Stimulated activated CD4-positive, alpha-beta T cell treated with anti-CD3 and anti-CD28 coated beads, Interleukin-12 subunit alpha, Interleukin-12 subunit beta, amount 100 ng/mL, for 48 hours (primary cell): ENCODE results near the gene SPSB4.

Experiments used
- DNase-seq, 3 donors: peaks; one replicate each; pipeline ENCODE4 v3.0.0-alpha.2; 2020; ENCODE audit warnings: low read depth in 2 of 3, low spot score in 1 of 3

Gene SPSB4

DNA sequence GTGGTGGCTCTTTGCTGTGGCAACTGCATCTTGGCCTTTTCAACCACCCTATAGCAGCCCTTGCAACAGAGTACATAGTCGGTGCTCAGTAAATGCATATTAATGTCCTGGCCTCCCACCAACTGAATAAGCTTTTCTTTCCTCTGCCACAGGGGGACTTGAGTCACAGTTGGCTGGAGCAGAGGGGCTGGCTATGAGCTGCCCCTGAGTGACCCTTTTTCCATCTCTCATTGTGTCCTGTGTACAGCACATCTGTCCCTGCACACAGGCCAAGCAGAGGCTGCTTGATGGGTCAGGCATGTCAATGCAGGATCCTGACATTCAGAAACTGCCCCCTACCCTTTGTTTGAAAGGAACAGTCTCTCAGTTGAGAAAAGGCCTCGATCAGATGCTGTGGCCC, 22.4 kb downstream of the SPSB4 start:
- DNase-seq = no peak

DNA sequence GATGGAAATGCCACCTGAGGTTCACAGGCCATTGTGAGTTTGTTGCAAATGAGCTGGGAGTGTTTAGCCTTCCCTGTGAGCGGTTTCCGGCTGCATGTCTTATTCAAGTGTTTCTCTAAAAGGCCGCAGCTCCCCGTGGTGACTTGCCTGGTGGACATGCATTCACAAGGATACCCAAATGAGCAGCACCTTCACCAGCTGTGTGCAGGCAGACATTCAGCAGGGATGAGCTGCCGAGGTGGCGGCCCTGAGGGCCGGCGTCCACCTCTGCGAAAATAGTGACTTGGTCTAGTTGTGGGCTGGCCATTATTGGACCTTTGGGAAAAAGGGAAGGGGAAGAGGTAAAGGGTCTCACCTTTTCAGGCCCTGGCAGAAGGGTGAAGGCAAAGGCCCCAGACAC, 23.4 kb downstream of the SPSB4 start:
- no peak for DNase-seq

DNA sequence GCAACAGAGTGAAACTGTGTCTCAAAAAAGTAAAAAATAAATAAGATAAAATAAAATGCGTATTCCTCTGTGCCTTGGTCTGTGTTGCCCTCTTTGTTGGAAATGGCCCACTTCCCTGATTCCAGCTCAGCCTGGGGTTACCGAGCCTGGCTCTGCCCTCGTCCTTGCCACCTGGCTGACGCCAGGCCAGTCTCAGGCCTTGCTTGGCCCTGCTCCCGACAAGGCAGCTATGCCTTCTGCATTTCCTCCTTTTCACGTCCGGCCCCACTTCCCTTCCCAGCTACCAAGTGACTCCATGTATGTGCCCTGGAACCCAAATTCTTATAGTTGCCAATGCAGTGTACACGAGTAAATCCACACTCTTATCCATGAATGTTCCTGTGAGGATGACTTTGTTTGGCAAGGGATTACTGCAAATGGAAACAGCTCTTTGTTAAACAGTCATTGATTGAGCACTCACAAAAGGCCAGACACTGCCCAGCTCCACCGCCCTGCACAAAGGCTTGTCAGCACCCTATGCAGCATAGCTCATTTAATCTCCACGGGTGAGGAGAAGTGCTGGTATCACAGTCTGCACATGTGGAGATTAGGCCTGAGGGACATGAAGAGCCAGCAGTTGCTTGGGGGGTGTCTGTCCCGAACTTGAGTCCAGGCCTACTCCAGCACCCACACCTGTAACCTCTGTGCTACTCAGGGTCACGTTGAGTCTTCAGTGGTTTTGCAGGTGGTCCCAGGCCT, 25.1 kb downstream of the SPSB4 start:
- no peak for DNase-seq

DNA sequence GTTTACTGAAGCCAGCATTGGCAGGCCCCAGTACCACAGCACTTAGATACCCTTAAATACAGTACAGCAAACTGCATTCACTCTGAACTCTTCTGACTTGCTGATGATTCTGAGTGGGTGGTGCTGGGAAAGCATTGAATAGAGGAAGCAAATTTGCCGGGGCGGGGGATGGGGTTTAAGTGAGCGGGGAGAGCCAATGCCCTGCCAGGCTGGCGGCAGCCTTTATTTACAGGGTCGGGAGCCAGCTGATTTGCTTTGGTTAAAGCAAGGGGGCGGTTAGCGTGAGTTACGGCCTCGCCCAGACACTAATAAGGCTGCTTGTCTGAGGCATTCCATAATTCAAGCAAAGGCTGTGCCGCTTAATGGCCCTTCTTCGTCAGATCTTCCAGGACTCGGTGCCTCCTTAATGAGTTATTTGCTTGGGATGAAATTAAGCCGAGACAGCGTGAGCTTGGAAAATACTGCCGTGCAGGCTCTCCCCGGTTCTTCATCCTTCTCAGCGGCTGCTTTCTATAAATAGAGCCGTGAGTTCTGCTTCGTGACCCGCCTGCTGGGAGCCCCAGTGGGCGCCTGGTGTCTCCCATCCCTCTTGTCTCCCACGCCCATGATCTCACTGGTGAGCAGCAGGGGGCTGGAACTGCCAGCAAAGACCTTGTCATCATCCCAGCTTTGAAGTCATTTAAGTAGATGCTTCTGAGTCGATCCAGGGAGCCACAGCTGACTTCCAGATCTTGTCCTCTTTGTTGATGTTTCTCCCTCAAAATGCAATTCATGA, 25.8 kb downstream of the SPSB4 start:
- DNase-seq = no peak

- DNase-seq = no peak
Observed at GRCh38 chr3:141077631-141078030, 26.5 kb downstream of the SPSB4 start.

DNA sequence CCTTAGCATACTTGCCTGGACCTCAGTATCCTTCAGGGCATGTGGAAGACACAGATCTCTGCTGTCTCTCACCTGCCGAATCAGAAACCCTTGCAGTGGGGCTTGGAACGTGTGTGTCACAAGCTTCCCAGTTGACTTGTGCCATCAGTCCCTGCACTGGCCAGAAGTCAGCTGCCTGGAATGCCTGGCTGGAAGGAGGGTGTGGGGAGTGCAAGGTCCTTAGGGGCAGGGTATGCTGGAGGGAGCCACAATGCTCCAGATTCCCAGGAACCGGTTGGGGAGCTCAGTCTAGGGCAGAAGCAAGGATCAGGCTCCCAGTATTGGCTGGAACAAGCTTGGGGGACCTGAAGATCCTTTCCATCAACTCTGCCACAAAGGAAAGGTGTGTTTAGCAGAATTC, 27.1 kb downstream of the SPSB4 start:
- no peak for DNase-seq

DNA sequence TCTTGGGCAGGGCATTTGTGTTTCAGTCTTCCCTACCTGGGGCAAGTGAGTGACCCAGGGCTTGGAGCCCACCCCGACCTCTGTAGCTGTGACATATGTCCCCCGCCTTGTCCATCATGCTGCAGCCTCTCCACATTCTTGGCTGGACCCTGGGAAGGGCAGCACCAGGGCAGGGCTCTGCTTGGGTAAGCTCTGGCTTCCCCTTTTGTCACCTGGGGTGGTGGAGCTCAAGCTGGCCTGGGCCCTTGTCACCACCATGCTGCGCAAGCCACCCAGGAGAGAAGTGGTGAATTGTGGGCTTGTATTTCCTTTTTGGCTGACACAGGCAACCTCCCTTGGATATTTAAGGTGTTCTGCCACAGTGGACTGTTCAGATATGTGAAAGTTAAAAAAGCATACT, 29.3 kb downstream of the SPSB4 start:
- DNase-seq = no peak

- no peak for DNase-seq
Observed at GRCh38 chr3:141081141-141081795, 30.1 kb downstream of the SPSB4 start.

DNA sequence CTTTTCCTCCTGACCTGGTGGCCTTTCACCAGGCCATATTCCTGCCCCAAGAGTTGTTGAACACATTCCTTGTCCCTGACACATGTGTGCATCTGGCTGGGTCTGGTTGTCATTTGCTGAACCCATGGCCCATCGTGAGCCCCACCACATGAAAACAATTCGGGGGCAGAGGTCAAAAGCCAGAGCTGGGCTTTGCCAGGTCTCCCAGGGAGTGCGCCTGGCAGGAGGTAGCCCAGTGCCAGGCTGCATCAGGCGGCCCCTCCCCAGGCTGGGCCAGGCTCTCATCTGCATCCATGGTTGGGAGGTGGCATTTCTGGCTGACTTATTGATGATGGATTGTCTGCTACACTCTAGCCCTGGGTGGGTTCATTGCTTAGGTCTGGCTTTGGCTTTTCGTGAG, 30.9 kb downstream of the SPSB4 start:
- DNase-seq = no peak

GRCh38 chr3:141083226-141083625, 32.1 kb downstream of the SPSB4 start:
- no peak for DNase-seq

- DNase-seq = no peak
Observed at GRCh38 chr3:141083836-141084649, 32.9 kb downstream of the SPSB4 start.

DNA sequence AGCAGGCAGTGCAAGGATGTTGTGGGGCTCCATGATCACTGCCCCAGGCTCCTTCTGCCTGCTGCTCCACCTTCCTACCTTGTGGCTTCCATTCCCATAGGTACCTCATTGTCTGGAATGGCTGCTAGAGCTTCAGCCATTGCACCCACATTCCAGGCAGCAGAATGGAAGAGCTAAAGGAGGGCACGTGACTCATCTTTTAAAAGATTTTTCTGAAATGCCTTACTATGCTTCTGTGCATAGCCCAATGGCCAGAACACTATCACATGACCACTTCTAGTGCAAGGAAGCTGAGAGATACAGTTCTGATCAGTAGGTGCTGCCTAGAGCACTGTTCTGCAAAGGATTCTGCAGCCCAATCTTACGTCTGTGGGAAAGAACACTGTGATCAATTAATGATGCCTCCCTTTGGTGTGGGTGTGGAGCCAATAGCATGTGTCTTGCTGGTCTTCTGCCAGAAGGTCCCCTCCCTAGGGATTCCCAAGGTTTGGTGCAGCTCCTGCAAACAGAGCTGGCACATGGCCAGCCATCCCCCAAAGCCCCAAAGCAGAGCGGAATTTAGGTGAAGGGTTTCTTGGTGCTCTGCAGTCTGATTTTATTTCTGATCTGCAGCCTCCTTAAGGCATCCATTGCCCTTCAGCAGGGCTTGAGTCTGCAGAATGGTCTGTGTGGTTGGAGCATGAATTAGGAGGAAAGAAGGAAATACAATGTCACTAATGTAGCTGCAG, 34.4 kb downstream of the SPSB4 start:
- DNase-seq = no peak

DNA sequence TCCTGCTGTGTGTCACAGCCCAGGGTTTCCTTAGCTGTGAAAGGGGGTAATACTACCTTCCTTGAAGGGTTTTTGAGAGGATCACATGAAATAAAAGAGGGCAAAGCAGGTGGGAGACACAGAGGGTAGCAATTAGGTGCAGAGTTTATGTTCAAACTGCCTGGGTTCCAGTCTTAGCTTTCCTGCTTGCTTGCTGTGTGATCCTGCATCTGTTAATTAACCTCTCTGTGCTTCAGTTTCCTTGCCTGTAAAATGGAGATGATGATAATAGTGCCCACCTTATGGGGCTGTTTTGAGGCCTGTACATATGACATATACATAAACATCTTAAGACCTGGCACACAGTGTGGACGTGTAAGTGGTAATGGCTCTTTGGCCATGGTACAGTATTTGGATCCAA, 35.0 kb downstream of the SPSB4 start:
- no peak for DNase-seq

- no peak for DNase-seq
Observed at GRCh38 chr3:141087076-141087777, 36.1 kb downstream of the SPSB4 start.

DNA sequence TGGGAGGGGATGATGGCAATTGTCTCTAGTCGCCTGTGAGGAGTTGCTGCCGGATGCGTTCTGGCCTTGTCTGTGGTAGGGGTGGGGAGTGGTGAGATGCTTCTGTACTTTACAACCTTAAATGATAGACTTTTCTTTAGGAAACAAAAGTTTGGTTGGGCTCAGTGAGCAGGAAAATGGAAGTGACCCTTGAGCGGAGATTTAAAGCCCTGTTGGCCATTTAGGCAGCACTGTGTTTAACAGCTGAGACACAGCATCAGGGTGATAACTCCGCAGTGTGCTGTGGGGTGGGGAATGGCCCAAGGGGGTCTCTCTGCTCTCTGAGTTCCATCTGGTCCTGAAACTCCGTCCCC, 36.6 kb downstream of the SPSB4 start:
- no peak for DNase-seq

DNA sequence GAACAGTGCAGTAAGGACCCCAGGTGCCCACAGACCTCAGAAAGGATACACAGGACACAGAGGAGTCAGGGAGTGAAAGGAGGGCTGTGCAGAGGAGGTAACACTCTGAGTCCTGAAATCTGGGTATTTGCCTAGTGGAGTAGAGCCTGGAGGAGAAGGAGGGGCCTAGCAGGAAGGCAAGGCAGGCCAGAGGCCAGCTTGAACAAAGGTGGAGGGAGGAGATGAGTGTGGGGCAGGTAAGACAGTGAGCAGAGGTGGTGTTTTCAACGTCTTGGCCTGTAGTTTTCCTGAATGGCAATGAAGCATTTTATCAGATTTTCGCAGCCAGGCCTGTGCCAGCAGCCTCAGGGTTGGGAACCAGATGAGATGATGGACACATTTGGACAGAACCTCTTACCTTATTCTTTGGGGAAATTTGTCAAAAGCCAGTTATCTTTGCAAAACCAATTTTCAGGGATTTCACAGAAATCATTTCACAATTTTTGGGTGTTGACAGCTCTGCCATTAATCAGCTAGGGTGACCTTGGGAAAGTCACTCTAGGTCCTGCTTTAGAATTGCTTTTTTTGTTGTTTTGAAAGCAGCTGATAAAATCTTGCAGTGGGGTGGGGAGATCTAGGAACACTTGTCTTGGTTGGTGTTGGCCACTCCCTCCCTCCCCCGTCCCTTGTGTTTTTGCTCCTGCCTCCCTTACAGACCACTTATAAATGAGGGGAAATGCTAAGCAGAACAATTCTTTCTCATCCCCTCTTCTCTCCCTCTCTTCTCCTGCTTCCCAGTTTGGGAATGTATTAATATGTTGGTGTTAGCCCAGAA, 38.4 kb downstream of the SPSB4 start:
- no peak for DNase-seq

GRCh38 chr3:141091426-141091825, 40.3 kb downstream of the SPSB4 start:
- DNase-seq = no peak

GRCh38 chr3:141092663-141093062, 41.5 kb downstream of the SPSB4 start:
- no peak for DNase-seq

GRCh38 chr3:141093397-141093796, 42.2 kb downstream of the SPSB4 start:
- no peak for DNase-seq
